HG02870 (cell line): ENCODE results near the gene APOB.

Experiments used
- ATAC-seq: cut with Tn5 transposase; IDR thresholded peaks from one replicate; pipeline ENCODE4 v1.9.1; 2021; ENCODE audit warnings: mild to moderate bottlenecking, moderate library complexity; ENCODE audit not compliant: unreplicated experiment

The APOB gene

GRCh38 chr2:21020031-21020667 lies 23.7 kb downstream of the APOB start:
- ATAC-seq, result no peak

GRCh38 chr2:21019678-21020021 lies 24.2 kb downstream of the APOB start:
- no peak for ATAC-seq

- ATAC-seq, result no peak
These were observed 24.7 kb downstream of the APOB start for GRCh38 chr2:21019000-21019677.

- ATAC-seq, result no peak
These were observed 25.6 kb downstream of the APOB start for GRCh38 chr2:21018290-21018689.

GRCh38 chr2:21017748-21018276 lies 26.1 kb downstream of the APOB start:
- no peak for ATAC-seq

- no peak for ATAC-seq
These were observed 28.6 kb downstream of the APOB start for GRCh38 chr2:21015281-21015645.

GRCh38 chr2:21014364-21015280 lies 29.3 kb downstream of the APOB start:
- ATAC-seq, result no peak

- no peak for ATAC-seq
These were observed 30.6 kb downstream of the APOB start for GRCh38 chr2:21013043-21013816.

- no peak for ATAC-seq
These were observed 31.3 kb downstream of the APOB start for GRCh38 chr2:21012557-21012937.

- ATAC-seq, result no peak
These were observed 31.9 kb downstream of the APOB start for GRCh38 chr2:21011876-21012556.

- no peak for ATAC-seq
These were observed 32.4 kb downstream of the APOB start for GRCh38 chr2:21011453-21011852.

GRCh38 chr2:21010813-21011439 lies 32.9 kb downstream of the APOB start:
- ATAC-seq, result no peak

- ATAC-seq, result no peak
These were observed 34.1 kb downstream of the APOB start for GRCh38 chr2:21009662-21010225.

- ATAC-seq, result no peak
These were observed 34.8 kb downstream of the APOB start for GRCh38 chr2:21008790-21009661.

GRCh38 chr2:21008014-21008789 lies 35.7 kb downstream of the APOB start:
- ATAC-seq, result no peak

- no peak for ATAC-seq
These were observed 36.5 kb downstream of the APOB start for GRCh38 chr2:21007129-21008013.
